Muscle of arm (tissue), 12 donors: ENCODE measurements around the gene ERLIN1. TPM values are rescaled to one million over a fixed set of nuclear protein-coding genes. Genes with fewer than 3 reads are reported as not detected.
A peak's percentile ranks its signal among the peaks of the same experiment; 100 is the strongest.
"Not testable (repeated sequence)": the region's sequence is repeated elsewhere in the genome, so short reads cannot be mapped to it uniquely, and the experiment has no call there.

ENCODE experiments used
- DNase-seq: peaks from one replicate; pipeline ENCODE4 v3.0.0-alpha.2; 2013
- polyA plus RNA-seq, 12 donors: library from polyadenylated mRNA; unstranded; fragments of 120-200 nt; gene quantifications; one replicate each; pipeline ENCODE4 v1.2.1, GENCODE V29; 2013; ENCODE audit not compliant: insufficient read length in 12 of 12

ERLIN1 gene
- polyA plus RNA-seq, 12 donors = 32.2 to 49.7 (median 38.7) TPM; not detected in 1

DNA sequence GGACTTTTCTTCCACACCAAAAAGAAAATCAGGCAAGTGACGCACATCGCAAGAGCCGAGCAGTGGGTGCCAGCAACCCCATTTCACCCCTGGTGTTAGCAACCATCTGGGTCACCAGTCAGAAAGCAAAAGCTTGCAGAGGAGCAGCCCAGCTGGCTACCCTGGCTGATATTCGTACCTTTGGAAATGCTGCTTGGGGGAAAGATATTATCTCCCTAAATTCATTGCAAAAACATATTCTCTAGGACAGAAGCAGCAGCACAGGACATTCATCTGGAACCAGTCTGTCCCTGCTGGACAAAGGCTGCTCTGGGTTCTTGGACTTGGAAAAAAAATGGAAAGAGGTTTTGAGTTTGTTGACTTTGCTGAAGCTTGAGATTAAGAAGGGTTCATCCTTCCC lies 45.8 kb downstream of the ERLIN1 start:
- no peak for DNase-seq

DNA sequence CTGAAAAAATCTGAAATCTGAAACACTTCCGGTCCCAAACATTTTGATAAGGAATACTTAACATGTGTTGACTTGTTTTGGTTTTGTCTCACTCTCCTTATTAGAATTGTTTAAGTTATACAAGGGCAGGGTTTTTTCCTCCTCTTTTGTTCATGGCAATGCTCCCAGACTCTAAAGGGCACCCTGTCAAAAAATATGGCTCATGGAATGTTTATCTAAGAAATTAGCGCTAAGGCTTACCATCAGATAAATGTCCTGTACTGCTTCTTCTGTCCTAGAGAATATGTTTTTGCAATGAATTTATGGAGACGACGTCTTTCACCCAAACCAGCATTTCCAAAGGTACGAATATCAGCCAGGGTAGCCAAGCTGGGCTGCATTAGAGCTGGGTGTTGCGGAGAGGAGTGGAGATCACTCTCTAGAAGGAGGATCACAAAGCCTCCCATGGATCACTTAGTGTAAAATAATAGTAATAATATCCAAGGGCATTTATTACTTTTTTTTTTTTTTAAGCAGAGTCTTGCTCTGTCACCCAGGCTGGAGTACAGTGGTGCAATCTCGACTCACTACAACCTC lies 46.8 kb downstream of the ERLIN1 start:
- DNase-seq = no peak

DNA sequence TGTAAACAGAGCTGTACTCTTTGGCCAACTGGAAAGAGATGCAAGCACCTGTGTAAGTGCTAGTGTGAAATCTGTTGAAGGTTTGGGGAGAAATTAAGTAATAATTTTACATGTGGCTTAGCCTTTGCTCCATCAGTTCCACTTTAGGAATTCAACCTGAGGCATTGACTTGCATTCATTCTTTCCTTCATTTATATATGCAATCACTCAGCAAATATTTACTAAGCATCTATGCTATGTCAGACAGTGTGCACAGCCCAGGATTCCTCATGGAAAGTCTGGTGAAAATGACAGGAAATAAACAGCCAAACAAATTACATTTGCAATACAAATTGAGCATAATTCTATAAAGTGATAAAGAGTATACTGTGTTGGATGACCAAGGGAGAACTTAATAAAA lies 50.3 kb downstream of the ERLIN1 start:
- no peak for DNase-seq

DNA sequence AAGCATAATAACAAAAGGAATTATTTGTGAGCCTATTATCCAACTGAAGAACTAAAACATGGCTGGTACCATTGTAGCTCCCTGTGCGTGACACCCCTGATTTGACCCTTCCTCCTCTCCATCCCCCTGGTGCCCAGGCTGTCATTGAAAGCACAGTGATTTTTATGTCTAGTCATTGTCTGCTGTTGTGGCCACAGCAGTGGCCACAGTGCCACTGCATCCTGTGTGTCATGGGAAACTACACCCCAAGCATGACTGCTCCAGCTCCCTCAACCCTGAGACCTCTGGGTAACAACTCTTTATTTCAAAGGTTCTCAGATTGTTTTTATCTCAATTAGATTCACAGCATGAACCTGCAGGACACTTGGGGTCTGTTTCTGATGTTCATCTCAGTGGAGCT lies 52.0 kb downstream of the ERLIN1 start:
- no peak for DNase-seq

DNA sequence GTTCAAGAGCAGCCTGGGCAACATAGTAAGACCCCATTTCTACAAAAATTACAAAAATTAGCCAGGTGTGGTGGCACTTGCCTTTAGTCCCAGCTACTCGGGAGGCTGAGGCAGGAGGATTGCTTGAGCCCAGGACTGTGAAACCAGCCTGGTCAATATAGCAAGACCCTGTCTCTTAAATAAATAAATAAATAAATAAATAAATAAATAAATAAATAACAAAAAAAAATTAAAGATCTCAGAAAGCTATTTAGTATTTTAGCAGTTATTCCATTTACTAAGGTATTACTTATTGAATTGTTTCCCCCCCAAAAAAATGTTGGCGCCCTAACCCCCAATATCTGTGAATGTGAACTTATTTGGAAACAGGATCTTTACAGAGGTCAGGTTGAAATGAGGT lies 53.4 kb downstream of the ERLIN1 start:
- no peak for DNase-seq

DNA sequence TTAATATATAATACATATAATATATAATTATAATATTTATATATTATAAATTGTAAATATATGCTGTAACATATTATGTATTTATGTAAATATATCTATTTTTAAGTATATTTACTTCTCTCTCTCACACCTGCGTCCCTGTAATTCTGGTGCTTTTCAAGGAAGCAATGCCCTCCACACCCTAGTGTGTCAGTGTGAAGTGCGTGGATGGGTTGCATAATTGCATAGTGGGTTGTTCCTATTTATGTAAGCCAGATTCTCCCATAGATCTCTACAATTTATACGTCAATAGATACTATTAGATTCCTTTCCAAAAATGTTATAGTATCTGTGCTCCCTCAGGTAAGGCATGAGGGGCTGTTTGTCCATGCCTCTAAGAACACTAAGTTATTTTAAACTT lies 54.3 kb downstream of the ERLIN1 start:
- DNase-seq = no peak

DNA sequence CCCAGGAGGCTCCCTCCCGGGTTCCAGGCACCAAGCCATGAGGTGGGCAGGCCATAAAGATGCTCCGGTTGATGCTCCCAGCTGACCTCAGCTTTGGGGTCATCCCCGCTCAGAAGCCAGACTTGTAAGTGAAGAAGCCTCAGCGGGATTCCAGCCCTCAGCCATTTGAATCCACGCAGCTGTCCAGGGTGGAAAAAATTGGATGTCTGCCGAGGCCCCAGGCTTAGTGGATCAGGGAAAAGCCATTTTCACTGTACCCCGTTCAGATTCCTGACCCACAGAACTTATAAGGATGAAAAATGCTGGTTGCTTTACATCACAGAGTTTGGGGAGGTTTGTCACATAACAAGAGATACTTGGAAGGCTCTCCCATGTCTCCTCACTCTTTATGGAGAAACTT lies 55.0 kb downstream of the ERLIN1 start:
- DNase-seq = peak; percentile 34

DNA sequence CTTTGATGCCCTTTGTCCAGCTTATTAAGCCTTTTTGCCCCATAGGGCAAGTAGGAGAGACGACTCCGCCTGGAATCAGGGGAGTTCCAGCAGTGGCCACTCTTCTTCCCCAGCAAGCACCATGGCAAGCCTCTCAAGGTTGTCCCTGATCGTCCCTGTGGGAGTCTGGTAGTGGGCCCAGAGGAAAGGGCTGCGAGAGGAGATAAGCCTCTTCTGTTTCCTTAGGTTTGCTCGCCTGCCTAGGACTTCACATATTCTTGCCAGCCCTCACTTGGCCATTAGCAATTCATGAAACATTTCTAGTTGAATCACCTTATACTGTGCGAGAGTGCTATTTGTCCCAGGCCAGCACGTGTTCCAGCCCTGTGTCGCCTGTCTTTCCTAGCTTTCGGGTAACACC lies 56.4 kb downstream of the ERLIN1 start:
- DNase-seq = no peak

DNA sequence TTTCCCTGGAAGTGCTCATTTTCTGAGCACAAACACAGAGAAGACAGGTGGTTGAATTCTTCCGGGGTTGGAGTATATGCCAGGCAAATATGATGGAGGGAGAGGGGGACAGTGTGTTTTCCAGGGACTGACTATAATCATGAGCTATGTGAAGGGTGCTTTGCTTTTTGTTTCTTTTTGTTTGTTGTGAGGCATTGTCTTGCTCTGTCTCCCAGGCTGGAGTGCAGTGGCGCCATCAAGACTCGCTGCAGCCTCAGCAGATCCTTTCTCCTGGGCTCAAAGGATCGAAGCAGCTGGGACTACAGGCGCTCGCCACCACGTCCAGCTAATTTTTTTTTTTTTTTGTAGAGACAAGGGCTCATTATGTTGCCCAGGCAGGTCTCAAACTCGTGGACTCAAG lies 56.9 kb downstream of the ERLIN1 start:
- no peak for DNase-seq

DNA sequence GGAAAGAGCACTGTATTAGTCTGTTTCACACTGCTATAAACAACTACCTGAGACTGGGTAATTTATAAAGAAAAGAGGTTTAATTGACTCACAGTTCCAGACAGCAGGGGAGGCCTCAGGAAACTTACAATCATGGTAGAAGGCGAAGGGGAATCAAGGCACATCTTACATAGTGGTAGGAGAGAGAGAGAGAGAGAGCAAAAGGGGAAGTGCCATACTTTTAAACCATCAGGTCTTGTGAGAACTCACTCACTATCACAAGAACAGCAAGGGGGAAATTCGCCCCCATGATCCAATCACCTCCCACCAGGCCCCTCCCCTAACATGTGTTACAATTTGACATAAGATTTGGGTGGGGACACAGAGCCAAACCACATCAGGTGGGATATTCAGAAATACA lies 60.5 kb downstream of the ERLIN1 start:
- DNase-seq = not testable (repeated sequence)

DNA sequence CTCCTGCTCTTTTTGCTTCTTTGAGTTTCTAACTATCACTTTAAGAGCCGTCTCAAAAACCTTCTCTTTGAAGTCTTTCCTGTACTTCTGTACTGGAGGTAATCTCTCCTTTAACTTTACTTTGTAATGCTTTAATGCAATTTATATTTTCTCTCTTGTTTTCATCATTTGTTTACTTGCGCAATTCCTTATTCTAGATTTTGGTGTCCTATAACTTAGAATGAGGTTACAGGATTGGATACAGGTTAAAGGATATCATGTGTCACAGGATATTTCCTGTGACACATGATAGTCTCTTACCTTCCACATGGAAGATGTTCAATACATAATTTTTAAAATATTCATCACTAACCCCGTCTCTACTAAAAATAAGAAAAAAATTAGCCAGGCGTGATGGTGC lies 61.7 kb downstream of the ERLIN1 start:
- no peak for DNase-seq

DNA sequence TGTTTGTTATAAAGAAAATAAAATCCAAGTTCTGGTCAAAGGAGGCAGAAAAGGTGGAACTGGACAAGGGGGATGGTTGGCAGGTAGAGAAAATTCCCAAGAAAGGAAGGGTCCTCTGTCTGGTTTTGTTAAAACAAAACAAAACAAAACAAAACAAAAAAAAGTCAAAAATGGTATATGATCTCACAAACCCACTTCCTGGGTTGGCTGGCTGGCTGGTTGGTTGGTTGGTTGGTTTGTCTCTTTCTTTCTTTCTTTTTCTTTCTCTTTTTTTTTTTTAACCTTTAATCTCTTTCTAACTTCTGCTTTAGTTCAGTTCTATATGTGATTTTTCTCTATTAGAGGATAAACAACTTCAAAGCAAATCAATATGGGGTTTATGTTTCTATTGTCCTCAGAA lies 63.0 kb downstream of the ERLIN1 start:
- no peak for DNase-seq

DNA sequence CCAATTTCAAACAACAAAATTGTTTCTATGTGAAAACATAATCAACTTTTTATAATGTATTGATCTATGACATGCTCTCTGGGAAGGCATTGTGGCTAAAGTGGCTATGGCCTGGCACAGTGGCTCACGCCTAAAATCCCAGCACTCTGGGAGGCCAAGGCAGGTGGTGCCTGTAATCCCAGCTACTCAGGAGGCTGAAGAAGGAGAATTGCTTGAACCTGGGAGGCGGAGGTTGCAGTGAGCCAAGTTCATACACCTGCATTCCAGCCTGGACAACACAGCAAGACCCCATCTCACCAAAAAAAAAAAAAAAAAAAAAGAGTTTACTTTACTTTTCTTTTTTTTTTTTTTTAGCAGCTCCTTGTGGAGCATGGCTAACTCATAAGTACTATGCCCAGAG lies 65.3 kb downstream of the ERLIN1 start:
- DNase-seq = no peak

DNA sequence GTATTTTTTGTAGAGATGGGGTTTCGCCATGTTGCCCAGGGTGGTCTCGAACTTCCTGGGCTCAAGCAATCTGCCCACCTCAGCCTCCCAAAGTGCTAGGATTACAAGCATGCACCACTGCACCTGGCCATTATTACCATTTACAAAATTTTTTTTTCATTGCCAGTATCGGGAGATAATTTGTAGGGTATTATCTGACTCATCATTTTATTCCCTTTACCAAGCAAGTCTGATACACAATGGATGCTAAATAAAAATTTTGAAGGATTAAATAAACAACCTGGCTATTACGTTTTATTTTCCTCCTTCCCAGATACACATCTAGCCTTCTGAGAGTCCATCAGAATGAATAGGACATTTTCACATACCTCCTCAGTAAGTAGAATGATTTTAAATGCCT lies 66.1 kb downstream of the ERLIN1 start:
- DNase-seq = no peak

DNA sequence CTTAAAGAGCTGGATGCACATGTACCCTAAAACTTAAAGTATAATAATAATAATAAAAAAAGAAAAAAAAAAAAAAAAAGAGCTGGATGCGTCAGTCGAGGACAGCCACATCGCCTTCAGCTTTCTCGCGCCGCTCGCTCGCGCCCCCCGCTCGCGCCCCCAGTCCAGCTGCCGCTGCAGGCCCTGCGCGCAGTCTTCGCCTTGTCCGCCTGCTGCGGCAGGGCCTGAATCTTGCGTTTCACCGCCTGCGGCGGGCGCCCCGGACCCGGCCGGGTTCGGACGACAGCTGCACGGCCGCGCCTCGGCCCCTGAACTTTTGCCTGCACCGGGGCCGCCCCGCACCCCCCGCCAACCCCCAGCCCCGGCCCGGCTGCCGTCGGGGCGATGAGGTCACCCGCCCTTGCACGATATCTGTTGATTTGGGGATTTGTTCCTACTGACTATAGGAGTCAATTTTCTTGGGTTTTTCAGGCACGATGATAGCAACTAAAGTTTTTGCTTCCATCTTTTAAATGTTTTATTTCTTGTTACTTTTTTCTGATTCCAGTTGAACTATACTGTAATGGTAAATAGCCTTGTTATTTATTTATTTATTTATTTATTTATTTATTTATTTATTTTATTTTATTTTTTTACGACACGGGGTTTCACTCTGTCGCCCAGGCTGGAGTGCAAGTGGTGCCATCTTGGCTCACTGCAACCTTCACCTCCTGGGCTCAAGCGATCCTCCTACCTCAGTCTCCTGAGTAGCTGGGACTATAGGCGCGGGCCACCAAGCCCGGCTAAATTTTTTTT lies 70.7 kb downstream of the ERLIN1 start:
- DNase-seq = no peak

DNA sequence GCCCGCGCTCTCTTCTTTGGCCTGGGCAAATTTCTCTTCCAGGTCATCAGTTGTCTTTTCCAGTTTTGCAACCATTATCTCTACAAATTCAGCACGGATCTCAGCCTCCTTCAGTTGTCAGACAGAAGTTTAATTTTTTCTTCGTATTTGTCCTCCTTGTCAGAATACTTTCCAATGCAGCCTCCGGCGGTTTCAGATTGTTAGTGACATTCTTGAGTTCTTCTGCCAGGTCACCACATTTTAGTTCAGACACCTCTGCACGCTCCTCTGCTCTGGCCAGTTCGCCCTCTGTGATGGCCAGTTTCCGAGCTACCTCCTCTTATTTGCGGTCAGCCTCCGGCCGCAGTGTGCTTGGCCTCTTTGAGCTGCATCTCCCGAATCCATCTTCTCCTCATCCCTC lies 71.4 kb downstream of the ERLIN1 start:
- no peak for DNase-seq

DNA sequence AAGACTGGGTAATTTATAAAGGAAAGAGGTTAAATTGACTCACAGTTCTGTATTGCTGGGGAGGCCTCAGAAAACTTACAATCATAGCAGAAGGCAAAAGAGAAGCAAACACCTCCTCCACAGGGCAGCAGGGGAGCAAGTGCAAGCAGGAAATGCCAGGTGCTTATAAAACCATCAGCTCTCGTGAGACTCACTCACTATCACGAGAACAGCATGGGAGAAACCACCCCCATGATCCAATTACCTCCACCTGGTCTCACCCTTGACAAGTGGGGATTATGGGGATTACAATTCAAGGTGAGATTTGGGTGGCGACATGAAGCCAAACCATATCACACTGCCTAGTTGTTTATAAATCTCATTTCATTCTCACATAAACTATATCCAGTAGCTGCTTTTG lies 76.2 kb downstream of the ERLIN1 start:
- DNase-seq = no peak

DNA sequence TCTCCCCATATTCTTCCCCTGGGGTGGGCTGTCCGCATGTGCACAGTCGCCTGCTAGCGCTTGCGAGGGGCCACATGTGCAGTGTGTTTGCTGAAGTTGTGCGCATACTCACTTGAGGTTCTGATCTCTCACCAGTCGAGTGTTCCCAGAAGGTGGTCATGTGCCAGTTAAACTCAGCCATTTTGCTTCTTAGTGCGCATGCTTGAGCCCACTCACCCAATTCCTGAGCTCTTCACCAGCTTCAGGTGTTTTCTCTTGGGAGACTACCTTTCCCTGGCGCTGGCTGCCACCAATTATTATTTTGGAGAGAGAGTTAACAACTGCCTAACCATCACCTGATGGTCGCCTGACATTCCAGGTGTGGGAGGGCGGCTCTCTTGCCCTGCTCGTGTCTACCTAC lies 79.0 kb downstream of the ERLIN1 start:
- DNase-seq = no peak

DNA sequence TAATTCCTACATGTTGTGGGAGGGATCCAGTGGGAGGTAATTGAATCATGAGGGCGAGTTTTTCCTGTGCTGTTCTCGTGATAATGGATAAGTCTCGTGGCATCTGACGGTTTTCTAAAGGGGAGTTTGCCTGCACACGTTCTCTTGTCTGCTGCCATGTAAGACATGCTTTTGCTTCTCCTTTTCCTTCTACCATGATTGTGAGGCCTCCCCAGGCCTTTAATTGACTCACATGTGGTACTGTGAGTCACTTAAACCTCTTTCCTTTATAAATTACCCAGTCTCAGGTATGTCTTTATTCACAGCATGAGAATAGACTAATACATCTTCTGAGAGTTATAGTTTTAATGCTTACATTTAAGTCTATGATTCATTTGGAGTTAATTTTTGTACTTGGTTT lies 81.5 kb downstream of the ERLIN1 start:
- no peak for DNase-seq

DNA sequence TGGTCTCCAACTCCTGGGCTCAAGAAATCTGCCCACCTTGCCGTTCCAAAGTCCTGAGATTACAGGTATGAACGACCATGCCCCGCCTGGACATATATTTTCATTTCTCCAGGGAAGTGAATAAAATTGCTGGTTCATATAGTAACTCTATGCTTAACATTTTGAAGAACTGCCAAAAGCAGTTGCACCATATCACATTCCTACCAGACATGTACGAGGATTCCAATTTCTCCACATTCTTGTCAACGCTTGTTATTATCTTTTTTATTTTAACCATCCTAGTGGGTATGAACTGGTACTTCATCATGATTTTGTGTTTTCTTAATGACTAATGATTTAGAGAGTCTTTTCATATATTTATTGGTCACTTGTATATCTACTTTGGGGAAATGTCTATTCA lies 82.2 kb downstream of the ERLIN1 start:
- DNase-seq = no peak

DNA sequence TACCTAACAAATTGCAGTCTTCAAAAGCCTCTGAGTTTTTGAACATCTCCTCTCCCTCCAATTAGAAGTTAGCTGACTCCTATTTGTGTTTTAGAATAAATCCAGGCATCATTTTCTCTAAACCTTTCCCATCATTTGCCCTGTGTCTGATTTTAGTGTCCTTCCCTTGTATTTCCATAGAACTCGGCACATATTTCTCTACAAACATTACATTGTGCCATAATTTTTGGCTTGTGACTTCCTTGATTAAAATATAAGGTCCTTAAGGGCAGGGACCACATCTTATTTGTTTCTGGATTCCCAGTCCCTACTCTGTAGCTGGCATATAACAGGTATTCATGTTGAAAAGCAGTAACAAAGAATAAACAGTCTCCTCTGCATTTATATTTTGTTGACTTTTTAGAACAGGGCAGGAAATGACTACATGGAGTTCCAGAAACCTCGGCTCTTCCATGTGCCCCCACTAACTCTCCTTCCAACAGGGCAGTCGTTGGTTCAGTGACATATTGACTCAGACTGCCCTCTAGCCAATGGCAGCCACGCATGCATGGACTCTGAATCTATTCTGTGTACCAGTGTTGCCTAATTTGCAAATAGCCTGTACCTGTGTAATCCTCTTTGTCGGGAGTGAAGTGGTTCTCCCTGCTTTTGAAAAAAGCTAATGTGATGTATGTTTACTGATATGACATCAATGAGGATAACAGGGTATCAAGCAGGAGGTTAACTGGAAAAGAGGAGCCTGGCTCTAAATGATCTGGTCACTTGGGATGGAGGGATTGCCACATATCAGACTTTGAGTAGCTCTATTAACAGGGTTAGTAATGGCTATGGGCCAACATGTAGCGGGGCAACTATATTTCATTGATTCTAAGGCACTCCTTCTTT lies 84.4 kb downstream of the ERLIN1 start:
- DNase-seq = no peak

DNA sequence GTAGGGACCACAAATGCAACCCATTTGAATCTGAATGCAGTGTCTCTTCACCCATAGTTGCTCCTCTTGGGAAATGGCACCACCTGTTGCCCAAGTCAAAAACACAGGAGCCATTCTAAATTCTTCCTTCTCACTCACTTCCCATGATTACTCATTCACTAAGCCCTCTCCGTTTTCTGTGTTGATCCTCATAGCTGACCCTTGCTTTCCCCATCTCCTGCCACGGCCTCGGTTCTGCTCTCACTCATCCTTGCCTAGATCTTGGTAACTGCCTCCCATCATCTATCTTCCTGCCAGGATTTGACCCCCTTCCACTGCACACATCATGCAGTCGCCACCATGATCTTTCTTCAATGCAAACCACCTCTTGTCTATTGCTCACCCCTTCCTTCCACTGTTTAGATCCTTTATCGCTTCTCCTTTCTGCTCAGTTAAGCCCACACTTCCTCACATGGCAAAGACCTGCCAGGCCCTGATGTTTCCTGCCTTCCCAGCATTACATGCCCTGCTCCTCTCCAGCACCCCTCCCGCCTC lies 85.1 kb downstream of the ERLIN1 start:
- DNase-seq = no peak
